Nephron progenitor cell (in vitro differentiated cells): ENCODE data around the gene CCSAP.

Experiments
- DNase-seq: peaks from one replicate; pipeline ENCODE4 v3.0.0; 2021
- H3K27ac Mint-ChIP-seq: 2 replicates; pipeline ENCODE4 v1.8.0; 2021; ENCODE audit warnings: mild to moderate bottlenecking, moderate library complexity, mixed read lengths
- H3K27me3 Mint-ChIP-seq: 2 replicates; pipeline ENCODE4 v1.8.0; 2021; ENCODE audit warnings: mild to moderate bottlenecking, low read depth, mixed read lengths; ENCODE audit not compliant: poor library complexity
- H3K36me3 Mint-ChIP-seq: 2 replicates; pipeline ENCODE4 v1.8.0; 2021; ENCODE audit warnings: low read depth, mixed read lengths
- H3K4me1 Mint-ChIP-seq: 2 replicates; pipeline ENCODE4 v1.8.0; 2021; ENCODE audit warnings: mixed read lengths
- H3K4me3 Mint-ChIP-seq: 2 replicates; pipeline ENCODE4 v1.8.0; 2021; ENCODE audit warnings: mild to moderate bottlenecking, moderate library complexity, mixed read lengths
- H3K9me3 Mint-ChIP-seq: 2 replicates; pipeline ENCODE4 v1.8.0; 2021; ENCODE audit warnings: mild to moderate bottlenecking, moderate library complexity, mixed read lengths
- TF ChIP-seq, protein P1 (sequence below): fragments of 200-600 bp; sonication (generic); IDR thresholded peaks from 2 replicates; pipeline ENCODE4 v1.5.0; 2021; ENCODE audit warnings: antibody characterized with exemption

The CCSAP gene

DNA sequence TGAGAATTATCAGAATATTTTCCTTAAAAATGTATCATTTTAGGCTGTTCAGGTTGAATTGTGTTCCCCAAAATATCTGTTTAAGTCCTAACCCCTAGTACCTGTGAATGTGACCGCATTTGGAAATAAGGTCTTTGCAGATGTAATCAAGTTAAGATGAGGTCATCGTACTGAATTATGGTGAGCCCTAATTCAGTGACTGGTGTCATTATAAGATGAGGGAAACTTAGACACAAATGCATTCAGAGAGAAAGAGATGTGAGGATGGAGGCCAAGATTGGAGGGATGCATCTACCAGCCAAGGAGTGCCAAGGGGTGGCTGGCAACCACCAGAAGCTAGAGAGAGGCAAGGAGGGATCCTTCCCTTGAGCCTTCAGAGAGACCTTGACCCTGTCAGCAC is 67.8 kb downstream of the CCSAP start:
- no peak overlapping the region for H3K4me3 Mint-ChIP-seq
- peaks cover 9% of the 10 kb centered on the region for H3K27me3 Mint-ChIP-seq
- peaks cover 17% of the 10 kb centered on the region for H3K36me3 Mint-ChIP-seq
- H3K4me1 Mint-ChIP-seq, result peaks cover 26% of the 10 kb centered on the region
- TF ChIP-seq, protein P1, sequence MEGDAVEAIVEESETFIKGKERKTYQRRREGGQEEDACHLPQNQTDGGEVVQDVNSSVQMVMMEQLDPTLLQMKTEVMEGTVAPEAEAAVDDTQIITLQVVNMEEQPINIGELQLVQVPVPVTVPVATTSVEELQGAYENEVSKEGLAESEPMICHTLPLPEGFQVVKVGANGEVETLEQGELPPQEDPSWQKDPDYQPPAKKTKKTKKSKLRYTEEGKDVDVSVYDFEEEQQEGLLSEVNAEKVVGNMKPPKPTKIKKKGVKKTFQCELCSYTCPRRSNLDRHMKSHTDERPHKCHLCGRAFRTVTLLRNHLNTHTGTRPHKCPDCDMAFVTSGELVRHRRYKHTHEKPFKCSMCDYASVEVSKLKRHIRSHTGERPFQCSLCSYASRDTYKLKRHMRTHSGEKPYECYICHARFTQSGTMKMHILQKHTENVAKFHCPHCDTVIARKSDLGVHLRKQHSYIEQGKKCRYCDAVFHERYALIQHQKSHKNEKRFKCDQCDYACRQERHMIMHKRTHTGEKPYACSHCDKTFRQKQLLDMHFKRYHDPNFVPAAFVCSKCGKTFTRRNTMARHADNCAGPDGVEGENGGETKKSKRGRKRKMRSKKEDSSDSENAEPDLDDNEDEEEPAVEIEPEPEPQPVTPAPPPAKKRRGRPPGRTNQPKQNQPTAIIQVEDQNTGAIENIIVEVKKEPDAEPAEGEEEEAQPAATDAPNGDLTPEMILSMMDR, result no peak
- H3K27ac Mint-ChIP-seq, result peak overlapping the region; percentile 47
- peaks cover 1% of the 10 kb centered on the region for H3K9me3 Mint-ChIP-seq
- no peak for DNase-seq

- peaks cover 11% of the 10 kb centered on the region for H3K27me3 Mint-ChIP-seq
- TF ChIP-seq, protein P1, result no peak
- no peak overlapping the region for H3K4me3 Mint-ChIP-seq
- no peak overlapping the region for H3K27ac Mint-ChIP-seq
- peaks cover 26% of the 10 kb centered on the region for H3K4me1 Mint-ChIP-seq
- H3K9me3 Mint-ChIP-seq, result peaks cover 11% of the 10 kb centered on the region
- H3K36me3 Mint-ChIP-seq, result peaks cover 17% of the 10 kb centered on the region
- DNase-seq, result no peak
Measured at GRCh38 chr1:229273507-229274232, 69.2 kb downstream of the CCSAP start.

GRCh38 chr1:229272164-229273158 is 70.4 kb downstream of the CCSAP start:
- no peak for DNase-seq
- Mint-ChIP-seq H3K36me3 (peaks cover 17% of the 10 kb centered on the region), H3K9me3 (peaks cover 21% of the 10 kb centered on the region), H3K27ac (peak overlapping the region; percentile 1), H3K27me3 (peaks cover 14% of the 10 kb centered on the region), H3K4me1 (peaks cover 26% of the 10 kb centered on the region), H3K4me3 (peak overlapping the region; percentile 97)
- TF ChIP-seq, protein P1, result no peak

- Mint-ChIP-seq H3K4me1 (peaks cover 26% of the 10 kb centered on the region), H3K27ac (peak overlapping the region; percentile 78), H3K9me3 (peaks cover 29% of the 10 kb centered on the region), H3K27me3 (peaks cover 14% of the 10 kb centered on the region), H3K4me3 (peak overlapping the region; percentile 97), H3K36me3 (peaks cover 24% of the 10 kb centered on the region)
- TF ChIP-seq, protein P1, result no peak
- no peak for DNase-seq
Measured at GRCh38 chr1:229271448-229272159, 71.2 kb downstream of the CCSAP start.
